Glutamatergic neuron (in vitro differentiated cells): ENCODE data around the gene DMBT1. TPM values are rescaled to one million over a fixed set of nuclear protein-coding genes. Genes with fewer than 3 reads are reported as not detected.

Experiments
- DNase-seq: peaks from one replicate; pipeline ENCODE4 v3.0.0; 2022
- H3K27ac Mint-ChIP-seq: one replicate; pipeline ENCODE4 v1.8.0; 2020; ENCODE audit warnings: mild to moderate bottlenecking, mixed read lengths, inconsistent platforms; ENCODE audit not compliant: unreplicated experiment
- H3K27me3 Mint-ChIP-seq: one replicate; pipeline ENCODE4 v1.8.0; 2020; ENCODE audit warnings: mild to moderate bottlenecking, moderate library complexity, mixed read lengths, inconsistent platforms; ENCODE audit not compliant: unreplicated experiment
- H3K36me3 Mint-ChIP-seq: one replicate; pipeline ENCODE4 v1.8.0; 2020; ENCODE audit warnings: mild to moderate bottlenecking, mixed read lengths, inconsistent platforms; ENCODE audit not compliant: unreplicated experiment
- H3K4me1 Mint-ChIP-seq: one replicate; pipeline ENCODE4 v1.8.0; 2020; ENCODE audit warnings: mild to moderate bottlenecking, low read depth, mixed read lengths, inconsistent platforms; ENCODE audit not compliant: unreplicated experiment
- H3K4me3 Mint-ChIP-seq: one replicate; pipeline ENCODE4 v1.8.0; 2020; ENCODE audit warnings: mild to moderate bottlenecking, mixed read lengths, inconsistent platforms; ENCODE audit not compliant: unreplicated experiment
- H3K9me3 Mint-ChIP-seq: one replicate; pipeline ENCODE4 v1.8.0; 2020; ENCODE audit warnings: mild to moderate bottlenecking, moderate library complexity, mixed read lengths, inconsistent platforms; ENCODE audit not compliant: unreplicated experiment
- CTCF ChIP-seq: fragments of 200-600 bp; sonication (generic); IDR thresholded peaks from one replicate; pipeline ENCODE4 v1.5.0; 2021; ENCODE audit not compliant: partially characterized antibody, unreplicated experiment
- total RNA-seq: library from RNA; stranded (reverse); fragmentation: NEBNext Ultra II Directional; extraction: Animal tissue kit (Norgen Biotek cat#: 25700); gene quantifications from one replicate; pipeline ENCODE4 v1.2.1, GENCODE V29; 2021; ENCODE audit not compliant: unreplicated experiment

Gene DMBT1
- total RNA-seq, 1 donor from 2014 or later: 0.17 TPM

- Mint-ChIP-seq H3K4me1 (peaks cover 6% of the 10 kb centered on the region), H3K36me3 (no peaks in the 10 kb centered on the region), H3K4me3 (no peak overlapping the region), H3K9me3 (no peaks in the 10 kb centered on the region), H3K27me3 (peaks cover 8% of the 10 kb centered on the region), H3K27ac (no peak overlapping the region)
- DNase-seq: no peak
- TF ChIP-seq CTCF: no peak
These were observed 4.4 kb downstream of the DMBT1 start for GRCh38 chr10:122564980-122565379.

GRCh38 chr10:122565766-122566206 lies 5.2 kb downstream of the DMBT1 start:
- H3K4me1 Mint-ChIP-seq: peaks cover 6% of the 10 kb centered on the region
- H3K9me3 Mint-ChIP-seq: no peaks in the 10 kb centered on the region
- H3K27me3 Mint-ChIP-seq: peaks cover 8% of the 10 kb centered on the region
- peak; percentile 75 for TF ChIP-seq CTCF
- H3K36me3 Mint-ChIP-seq: no peaks in the 10 kb centered on the region
- no peak overlapping the region for H3K27ac Mint-ChIP-seq
- H3K4me3 Mint-ChIP-seq: no peak overlapping the region
- peak; percentile 90 for DNase-seq

GRCh38 chr10:122566632-122567031 lies 6.1 kb downstream of the DMBT1 start:
- Mint-ChIP-seq H3K36me3 (no peaks in the 10 kb centered on the region), H3K4me1 (peaks cover 6% of the 10 kb centered on the region), H3K27ac (no peak overlapping the region), H3K9me3 (no peaks in the 10 kb centered on the region), H3K27me3 (peaks cover 8% of the 10 kb centered on the region), H3K4me3 (no peak overlapping the region)
- no peak for DNase-seq
- no peak for TF ChIP-seq CTCF

DNA sequence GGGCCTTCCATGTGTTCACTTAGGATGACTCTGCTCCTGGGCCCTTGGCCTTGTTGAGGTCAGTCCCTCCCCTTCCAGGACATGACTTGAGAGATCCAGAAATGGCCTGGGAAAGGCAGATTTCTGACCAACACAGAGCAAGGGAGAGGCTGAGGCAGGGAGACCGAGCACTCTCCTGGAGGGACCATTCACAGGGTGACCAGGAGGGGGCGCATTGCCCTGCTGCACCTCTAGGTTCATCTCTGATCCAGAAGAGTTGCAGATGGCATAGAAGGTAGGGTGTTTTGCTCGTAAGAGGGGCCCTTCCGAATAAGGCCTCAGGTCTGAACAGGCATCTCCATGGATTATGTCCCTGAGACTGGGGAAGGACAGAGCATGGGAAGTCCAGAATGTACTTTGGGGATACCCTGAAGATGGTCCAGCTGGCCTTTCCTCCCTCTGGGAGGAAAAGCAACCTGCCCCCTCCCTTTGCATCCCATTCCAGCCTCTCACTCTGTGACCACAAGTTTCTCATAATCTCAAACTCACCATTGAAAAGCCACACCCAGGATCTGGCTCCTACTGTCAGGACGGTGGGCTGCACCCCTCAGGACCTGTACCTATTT lies 6.6 kb downstream of the DMBT1 start:
- Mint-ChIP-seq H3K27me3 (peaks cover 8% of the 10 kb centered on the region), H3K4me1 (peaks cover 4% of the 10 kb centered on the region), H3K36me3 (no peaks in the 10 kb centered on the region), H3K27ac (no peak overlapping the region), H3K4me3 (no peak overlapping the region), H3K9me3 (no peaks in the 10 kb centered on the region)
- TF ChIP-seq CTCF: peak; percentile 64
- DNase-seq: peak; percentile 35

DNA sequence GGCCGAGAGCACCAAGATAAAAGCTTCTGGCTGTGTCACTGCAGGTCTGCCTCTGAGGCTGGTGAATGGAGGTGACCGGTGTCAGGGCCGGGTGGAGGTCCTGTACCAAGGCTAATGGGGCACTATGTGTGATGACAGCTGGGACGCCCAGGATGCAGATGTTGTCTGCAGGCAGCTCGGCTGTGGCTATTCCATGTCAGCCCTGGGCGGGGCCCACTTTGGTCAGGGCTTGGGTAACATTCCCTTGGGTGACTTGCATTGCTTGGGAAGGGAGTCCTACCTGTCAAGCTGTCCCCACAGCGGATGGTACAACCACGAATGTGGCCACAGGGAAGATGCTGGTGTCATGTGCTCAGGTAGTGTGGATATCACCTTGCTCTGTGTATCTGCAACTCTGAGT lies 8.0 kb downstream of the DMBT1 start:
- Mint-ChIP-seq H3K36me3 (no peaks in the 10 kb centered on the region), H3K4me3 (no peak overlapping the region), H3K27me3 (peaks cover 8% of the 10 kb centered on the region), H3K27ac (no peak overlapping the region), H3K4me1 (peaks cover 4% of the 10 kb centered on the region), H3K9me3 (no peaks in the 10 kb centered on the region)
- no peak for DNase-seq
- TF ChIP-seq CTCF: no peak
